GM12865 (cell line): Measurements from ENCODE around the gene MRC2.

ENCODE experiments used
- DNase-seq: peaks from one replicate; pipeline ENCODE4 v3.0.0; 2010; ENCODE audit warnings: low read depth
- H3K4me3 ChIP-seq: 2 replicates; pipeline ENCODE4 v1.5.1; 2011; ENCODE audit warnings: mild to moderate bottlenecking, low read depth, low read length, control low read depth
- TF ChIP-seq, protein P1 (sequence below): IDR thresholded peaks from 2 replicates; pipeline ENCODE4 v1.5.1; 2011; ENCODE audit warnings: low read length, control low read depth, low read depth, inconsistent platforms; ENCODE audit not compliant: insufficient read depth; ENCODE audit errors: missing control alignments

The MRC2 gene

DNA sequence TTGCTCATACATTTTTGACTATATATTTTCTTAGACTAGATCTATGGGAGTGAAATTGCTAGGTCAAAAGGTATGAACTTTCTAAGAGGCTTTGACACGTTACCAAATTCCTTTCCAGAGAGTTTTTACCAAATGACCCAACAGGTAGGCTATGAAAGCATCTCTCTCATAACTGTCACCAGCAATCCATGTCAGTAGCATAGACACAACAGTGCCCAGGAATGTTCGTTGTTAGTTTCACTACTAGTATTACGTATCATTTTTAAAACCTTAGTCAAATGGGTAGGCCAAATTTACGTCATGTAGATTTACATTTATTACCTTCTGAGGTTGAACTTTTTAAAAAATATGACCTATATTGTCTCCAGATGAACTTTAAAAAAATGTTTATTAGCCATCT, 113.8 kb downstream of the MRC2 start:
- TF ChIP-seq, protein P1, sequence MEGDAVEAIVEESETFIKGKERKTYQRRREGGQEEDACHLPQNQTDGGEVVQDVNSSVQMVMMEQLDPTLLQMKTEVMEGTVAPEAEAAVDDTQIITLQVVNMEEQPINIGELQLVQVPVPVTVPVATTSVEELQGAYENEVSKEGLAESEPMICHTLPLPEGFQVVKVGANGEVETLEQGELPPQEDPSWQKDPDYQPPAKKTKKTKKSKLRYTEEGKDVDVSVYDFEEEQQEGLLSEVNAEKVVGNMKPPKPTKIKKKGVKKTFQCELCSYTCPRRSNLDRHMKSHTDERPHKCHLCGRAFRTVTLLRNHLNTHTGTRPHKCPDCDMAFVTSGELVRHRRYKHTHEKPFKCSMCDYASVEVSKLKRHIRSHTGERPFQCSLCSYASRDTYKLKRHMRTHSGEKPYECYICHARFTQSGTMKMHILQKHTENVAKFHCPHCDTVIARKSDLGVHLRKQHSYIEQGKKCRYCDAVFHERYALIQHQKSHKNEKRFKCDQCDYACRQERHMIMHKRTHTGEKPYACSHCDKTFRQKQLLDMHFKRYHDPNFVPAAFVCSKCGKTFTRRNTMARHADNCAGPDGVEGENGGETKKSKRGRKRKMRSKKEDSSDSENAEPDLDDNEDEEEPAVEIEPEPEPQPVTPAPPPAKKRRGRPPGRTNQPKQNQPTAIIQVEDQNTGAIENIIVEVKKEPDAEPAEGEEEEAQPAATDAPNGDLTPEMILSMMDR = no peak
- no peak overlapping the region for H3K4me3 ChIP-seq
- peak; percentile 62 for DNase-seq
